ENCODE data around the gene TUBB4A.

The TUBB4A gene

GRCh38 chr19:6521718-6522646 is 19.9 kb upstream of the TUBB4A start:
- no peak for TF ChIP-seq CTCF (IDR thresholded peaks at IDR 0.05; ENCODE audit: extremely low read depth, missing control alignments)
- peak; percentile 66 for DNase-seq (ENCODE audit: low spot score)

- DNase-seq (ENCODE audit: low spot score): no peak
- TF ChIP-seq CTCF (IDR thresholded peaks at IDR 0.05; ENCODE audit: extremely low read depth, missing control alignments): no peak
Measured at GRCh38 chr19:6519289-6519688, 17.2 kb upstream of the TUBB4A start.

DNA sequence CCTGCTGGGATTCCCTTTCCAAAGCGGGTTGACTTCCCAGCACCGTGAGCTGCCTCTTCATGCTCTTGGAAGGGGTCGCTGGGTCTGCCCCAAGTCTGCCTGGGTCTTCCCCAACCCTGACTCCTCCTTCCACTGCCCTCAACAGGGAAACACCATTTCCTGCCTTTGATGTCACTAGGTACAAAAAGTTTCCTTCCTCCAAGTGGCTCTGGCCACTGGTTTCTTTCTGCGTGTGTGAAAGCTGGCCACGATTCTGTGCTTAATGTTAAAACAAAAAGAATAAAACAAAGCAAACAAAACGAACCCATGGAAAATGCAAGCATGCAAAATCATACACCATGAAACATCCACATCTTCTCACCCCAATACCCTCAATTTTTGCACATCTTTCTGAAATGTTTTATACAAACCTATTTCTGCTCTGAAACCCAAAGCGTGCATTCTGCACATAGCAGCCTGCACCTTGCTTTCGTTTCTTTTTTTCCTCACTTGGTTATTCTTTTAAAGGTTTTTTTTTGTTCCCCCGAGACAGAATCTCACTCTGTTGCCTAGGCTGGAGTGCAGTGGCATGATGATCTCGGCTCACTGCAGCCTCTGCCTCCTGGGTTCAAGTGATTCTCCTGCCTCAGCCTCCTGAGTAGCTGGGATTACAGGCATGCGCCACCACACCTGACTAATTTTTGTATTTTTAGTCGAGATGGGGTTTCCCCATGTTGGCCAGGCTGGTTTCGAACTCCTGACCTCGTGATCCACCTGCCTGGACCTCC is 16.2 kb upstream of the TUBB4A start:
- DNase-seq (ENCODE audit: low spot score): peak; percentile 68
- TF ChIP-seq CTCF (IDR thresholded peaks at IDR 0.05; ENCODE audit: extremely low read depth, missing control alignments): no peak

DNA sequence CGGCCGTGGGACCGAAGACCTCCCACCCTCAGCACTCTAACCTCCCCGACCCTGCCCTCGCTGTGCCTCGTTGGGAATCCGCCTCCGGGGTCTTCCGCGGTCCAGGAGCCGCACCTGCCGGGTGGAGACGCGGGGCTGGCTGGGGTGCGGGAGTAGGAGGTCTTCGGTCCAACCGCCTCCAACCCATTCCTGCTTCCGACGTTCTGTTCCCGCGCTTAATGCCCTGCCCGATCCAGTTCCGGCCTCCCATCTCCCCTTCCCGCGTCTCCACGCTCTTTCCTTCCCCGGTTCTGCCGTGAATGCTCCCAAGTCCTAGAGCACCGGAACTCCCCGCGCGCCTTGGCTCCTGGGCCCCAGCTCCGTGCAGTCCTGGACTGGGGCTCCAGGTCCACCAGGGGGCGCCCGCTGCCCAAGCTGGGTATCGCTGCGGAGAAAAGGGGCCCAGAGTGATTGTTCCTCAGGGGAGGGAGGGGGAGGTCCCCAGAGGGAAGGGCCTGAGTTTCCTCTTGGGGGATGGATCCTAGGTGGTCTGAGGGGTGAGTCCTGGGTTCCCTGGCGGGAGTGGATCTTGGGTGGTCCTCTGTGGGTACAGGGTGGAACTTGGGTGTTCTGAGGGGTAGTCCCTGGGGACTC is 14.7 kb upstream of the TUBB4A start:
- peak; percentile 81 for DNase-seq (ENCODE audit: low spot score)
- TF ChIP-seq CTCF (IDR thresholded peaks at IDR 0.05; ENCODE audit: extremely low read depth, missing control alignments): peak; percentile 96

GRCh38 chr19:6516018-6516658 is 14.0 kb upstream of the TUBB4A start:
- peak; percentile 92 for DNase-seq (ENCODE audit: low spot score)
- no peak for TF ChIP-seq CTCF (IDR thresholded peaks at IDR 0.05; ENCODE audit: extremely low read depth, missing control alignments)

DNA sequence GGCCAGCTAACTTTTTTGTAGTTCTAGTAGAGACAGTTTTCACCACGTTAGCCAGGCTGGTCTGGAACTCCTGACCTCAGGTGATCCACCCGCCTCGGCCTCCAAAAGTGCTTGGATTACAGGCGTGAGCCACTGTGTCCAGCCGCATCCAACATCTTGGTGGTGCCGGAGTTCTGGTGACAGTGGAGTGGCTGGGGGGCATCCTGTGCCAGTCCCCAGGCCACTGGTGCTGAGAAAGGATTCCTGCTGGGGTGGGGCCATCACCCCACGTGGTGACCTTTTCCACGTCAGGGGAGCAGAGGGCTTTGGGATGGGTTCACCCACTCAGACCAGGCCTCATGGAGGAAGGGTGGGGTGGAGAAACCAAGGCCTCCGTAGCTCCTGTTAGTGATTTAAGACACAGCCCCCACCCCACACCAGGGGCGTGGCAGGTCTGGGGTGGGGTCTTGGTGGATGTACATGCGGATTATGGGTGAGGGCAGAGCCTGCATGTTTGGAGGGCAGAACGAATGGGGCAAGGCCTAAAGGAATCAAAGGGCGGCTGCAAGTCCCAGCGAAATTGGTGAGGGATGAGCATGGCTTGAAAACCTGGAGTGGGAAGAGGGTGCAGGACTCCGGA is 12.9 kb upstream of the TUBB4A start:
- TF ChIP-seq CTCF (IDR thresholded peaks at IDR 0.05; ENCODE audit: extremely low read depth, missing control alignments): no peak
- DNase-seq (ENCODE audit: low spot score): no peak
